ENCODE measurements around the gene SULT1A2. TPM values are rescaled to one million over a fixed set of nuclear protein-coding genes. Genes with fewer than 3 reads are reported as not detected.

The SULT1A2 gene
- total RNA-seq = 0.19 TPM in 1 of 2 replicates, not detected in the other

DNA sequence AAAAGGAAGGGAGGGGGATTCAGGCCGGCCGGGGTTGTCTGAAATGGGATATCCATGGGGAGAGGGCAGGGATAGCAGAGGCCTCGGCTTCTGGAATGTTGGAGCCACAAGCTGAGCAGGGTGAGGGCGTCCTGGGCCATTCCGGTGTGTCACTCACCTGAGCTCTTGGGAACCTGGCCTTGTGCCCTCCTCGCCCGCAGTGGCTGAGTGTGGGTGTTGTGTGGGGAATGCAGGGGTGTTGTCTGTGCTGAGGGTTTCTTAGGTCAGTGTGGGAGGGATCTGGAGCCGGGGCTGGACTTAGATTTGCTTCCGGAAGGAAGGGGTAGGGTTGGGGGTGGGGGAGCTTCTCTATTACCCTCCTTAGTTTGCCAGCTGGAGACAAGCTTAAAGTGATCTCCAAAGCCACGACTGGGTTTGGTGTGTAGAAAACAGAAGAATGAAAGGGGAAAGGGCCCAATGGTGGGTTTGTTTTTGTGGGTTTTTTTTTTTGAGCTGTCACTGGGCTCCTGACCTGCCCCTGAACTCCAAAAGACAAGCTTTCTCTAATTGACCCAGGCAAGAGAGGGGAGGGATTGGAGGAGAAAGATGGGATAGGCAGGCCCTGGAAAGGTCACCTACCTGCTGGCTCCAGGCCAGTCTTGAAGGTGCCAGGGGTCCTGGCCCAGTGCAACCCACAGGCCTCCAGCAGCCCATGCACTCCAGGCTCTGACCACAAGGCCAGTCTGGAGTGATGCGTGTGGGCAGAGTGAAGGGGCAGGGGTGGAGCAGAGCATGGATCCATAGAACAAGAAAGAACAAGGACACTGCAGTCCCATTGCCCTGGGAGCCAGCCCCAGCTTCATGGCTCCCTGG lies at the start of gene SULT1A2:
SULT1A2 (minus strand) TSS at position 211 of the 852 bp plus-strand sequence. CDS start 1,120 bp downstream, outside the sequence.

DNA sequence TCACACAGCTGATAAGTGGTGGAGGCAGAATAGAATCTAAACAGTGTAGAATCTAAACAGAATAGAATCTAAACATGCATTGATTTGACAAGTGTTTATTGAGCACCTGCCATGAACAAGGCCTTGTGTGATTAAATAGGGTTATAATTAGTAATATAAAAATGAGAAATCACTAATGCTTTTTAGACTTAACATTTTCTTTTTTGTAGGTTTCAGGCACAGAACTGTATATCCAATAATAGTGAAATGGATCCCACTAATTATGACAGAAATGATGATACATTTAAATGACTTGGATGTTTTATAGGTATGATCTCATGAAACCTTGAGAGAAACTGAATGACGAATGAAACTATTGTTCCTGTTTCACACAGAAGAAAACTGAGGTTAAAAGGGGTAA lies 40.9 kb upstream of the SULT1A2 start, which contains the start of gene NPIPB8:
NPIPB8 (plus strand) TSS at position 301 of the 400 bp plus-strand sequence. CDS start 296 bp downstream, outside the sequence.

GRCh38 chr16:28609631-28610594 lies 13.1 kb upstream of the SULT1A2 start, which contains the start of gene SULT1A1:
TSS of gene SULT1A1 (minus strand) at chr16:28610044. CDS start at chr16:28608855, 1,189 bp downstream.

DNA sequence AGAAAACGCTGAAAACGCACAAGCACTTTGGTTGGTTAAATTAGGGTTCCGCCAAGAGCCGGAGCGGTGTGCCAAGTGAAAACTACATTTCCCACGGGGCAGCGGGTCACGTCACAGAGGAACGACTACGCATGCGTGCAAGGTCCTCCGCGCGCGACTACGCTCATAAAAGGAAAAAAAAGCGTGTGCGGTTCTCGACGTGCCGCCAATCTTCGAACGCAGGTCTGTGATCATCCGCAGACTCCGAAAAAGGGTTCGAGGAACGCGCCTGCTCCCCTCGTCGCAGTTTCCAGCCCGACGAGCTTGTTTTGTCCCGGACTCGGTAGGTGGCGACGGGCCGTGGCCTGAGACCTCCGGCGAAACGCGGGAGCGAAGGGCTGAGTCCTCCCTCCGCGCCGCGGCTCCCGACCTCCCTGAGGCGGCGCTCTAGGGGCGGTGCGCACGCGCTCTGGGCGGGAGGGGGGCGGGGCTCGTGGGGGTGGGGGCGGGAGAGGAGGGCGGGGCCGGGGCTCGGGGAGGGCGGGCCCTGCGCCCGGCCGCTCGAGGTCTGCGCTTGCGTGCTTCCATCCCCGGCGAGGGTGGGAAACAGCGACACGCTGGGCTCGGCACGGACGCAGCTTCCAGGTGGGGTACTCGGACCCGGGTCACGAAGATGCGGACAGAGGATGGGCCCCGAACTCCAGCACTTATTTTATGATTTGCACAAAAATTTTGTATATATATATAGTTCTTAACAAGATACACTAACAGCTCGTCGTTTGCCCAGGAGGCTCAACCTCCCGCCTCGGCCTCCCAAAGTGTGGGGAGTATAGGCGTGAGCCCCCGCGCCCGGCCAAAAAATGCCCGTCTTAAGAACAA lies 42.8 kb downstream of the SULT1A2 start, which contains the start of gene SGF29:
SGF29 (plus strand) TSS at position 145 of the 858 bp plus-strand sequence. CDS start 27,150 bp downstream, outside the sequence.

Other genes starting within 250 kb of the SULT1A2 start
- gene NPIPB6, start 233.5 kb downstream of the SULT1A2 start, total RNA-seq = 0.38 TPM in 1 of 2 replicates, not detected in the other
- gene EIF3CL, start 193.2 kb downstream of the SULT1A2 start, total RNA-seq = 138 and 146 TPM in 2 replicates
- not detected in 2 replicates for gene NPIPB7, start 124.7 kb downstream of the SULT1A2 start, total RNA-seq
- gene CLN3, start 105.0 kb downstream of the SULT1A2 start, total RNA-seq = 10.5 and 11.0 TPM in 2 replicates
- gene APOBR, start 102.4 kb downstream of the SULT1A2 start, total RNA-seq = not detected in 2 replicates
- not detected in 2 replicates for gene IL27, start 90.2 kb downstream of the SULT1A2 start, total RNA-seq
- gene NUPR1, start 58.1 kb downstream of the SULT1A2 start, total RNA-seq = under 0.01 and 1.6 TPM in 2 replicates
- gene SGF29, start 43.1 kb downstream of the SULT1A2 start, total RNA-seq = 7.6 and 9.2 TPM in 2 replicates
- 4.5 and 7.4 TPM in 2 replicates for gene SULT1A1, start 13.0 kb upstream of the SULT1A2 start, total RNA-seq
- 0.36 TPM in 1 of 2 replicates, not detected in the other for gene NPIPB8, start 41.0 kb upstream of the SULT1A2 start, total RNA-seq
- 326 and 411 TPM in 2 replicates for gene EIF3C, start 114.4 kb upstream of the SULT1A2 start, total RNA-seq
- 1.9 and 3.5 TPM in 2 replicates for gene NPIPB9, start 154.7 kb upstream of the SULT1A2 start, total RNA-seq
- 26.7 and 39.5 TPM in 2 replicates for gene ATXN2L, start 225.9 kb upstream of the SULT1A2 start, total RNA-seq
- gene TUFM, start 249.3 kb upstream of the SULT1A2 start, total RNA-seq = 148 and 160 TPM in 2 replicates